ENCODE measurements around the gene TFCP2L1.

DNA sequence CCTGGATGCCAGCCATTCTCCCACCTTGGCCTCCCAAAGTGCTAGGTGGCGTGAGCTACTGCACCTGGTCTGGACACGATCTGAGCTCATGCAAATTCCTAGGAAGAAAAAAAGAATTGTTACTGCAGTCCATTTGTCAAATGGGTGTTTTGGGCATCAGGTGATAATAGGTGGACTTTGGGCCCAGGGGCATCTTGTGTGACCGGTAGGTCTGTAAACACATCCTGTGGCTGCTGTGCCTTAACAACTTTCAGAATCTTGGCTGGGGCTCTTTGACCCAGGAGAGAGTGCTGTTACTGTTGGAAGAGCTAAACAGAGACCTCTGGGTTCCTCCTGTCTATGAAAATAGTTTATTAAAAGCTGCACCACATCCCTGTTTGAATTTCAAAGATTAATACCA lies 34.9 kb upstream of the TFCP2L1 start:
- TF ChIP-seq CTCF (IDR thresholded peaks at IDR 0.05) = no peak
- no peak for TF ChIP-seq POLR2A (IDR thresholded peaks at IDR 0.05)
- TF ChIP-seq POLR2AphosphoS5 (IDR thresholded peaks at IDR 0.05) = no peak
